GM19328 (cell line): Measurements from ENCODE around the gene HTN3.
"Not testable (repeated sequence)": the region's sequence is repeated elsewhere in the genome, so short reads cannot be mapped to it uniquely, and the experiment has no call there.

ENCODE experiments used
- ATAC-seq: cut with Tn5 transposase; IDR thresholded peaks from one replicate; pipeline ENCODE4 v1.9.1; 2021; ENCODE audit warnings: mild to moderate bottlenecking, moderate library complexity; ENCODE audit not compliant: unreplicated experiment

Gene HTN3

GRCh38 chr4:70028159-70028558 is at the start of gene HTN3:
TSS of gene HTN3 (plus strand) at chr4:70028459. CDS start at chr4:70030741, 2,282 bp downstream.
- ATAC-seq: not testable (repeated sequence)

DNA sequence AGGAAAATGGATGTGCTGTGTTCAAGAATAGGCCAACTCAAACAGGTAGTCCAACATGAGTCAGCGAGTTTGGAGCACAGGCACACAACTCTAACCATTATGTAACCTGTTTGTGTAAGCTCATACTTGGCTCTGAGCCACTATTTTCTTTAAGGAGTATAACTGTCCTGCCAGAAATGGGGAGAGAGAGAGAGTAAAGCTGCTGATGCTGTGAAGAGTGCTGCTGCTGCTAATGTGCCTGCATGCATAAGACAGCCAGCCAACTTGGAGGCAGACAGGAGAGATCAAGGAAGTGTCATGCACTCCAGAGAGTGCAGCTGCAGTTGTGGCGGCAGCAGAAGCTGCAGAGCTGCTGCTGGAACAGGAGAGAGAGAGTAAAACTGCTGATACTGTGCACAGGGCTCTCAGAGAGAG is 44.2 kb upstream of the HTN3 start:
- no peak for ATAC-seq

DNA sequence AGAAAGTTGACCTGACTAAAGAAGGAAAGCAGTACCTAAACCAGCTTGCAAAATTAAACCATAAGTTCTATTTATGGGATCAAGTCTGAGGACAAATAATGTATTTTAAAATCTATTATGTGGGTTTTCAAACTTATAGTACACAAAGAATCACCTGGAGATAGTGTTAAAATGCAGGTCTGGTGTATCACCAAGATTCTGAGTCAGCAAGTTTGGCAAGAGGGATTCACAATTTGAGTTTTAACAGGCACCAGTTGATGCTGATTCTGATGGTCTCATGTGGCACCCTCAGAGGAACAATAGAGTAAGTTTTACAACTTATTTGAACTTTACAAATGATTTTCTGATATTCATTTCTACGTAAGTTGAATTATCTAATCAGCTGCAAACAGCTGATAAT is 41.6 kb upstream of the HTN3 start:
- ATAC-seq: no peak

DNA sequence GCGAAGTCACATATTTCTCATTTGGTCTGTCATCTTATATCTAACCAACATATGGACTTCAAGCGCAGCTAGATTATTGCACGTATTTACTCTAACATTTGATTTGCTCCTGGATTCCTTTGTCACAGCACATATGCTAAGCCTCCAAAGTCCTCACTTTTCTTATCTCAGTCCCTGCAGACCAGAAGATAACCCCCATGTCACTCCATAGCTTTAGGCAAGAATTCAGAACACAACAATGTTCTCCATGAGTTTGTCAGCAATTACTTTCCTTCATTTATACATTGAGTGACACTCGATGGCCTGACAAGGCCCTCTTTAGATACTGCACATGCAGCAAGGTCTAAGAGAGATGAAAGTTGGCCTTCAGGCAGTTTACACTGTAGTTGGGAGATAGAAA is 37.2 kb upstream of the HTN3 start:
- no peak for ATAC-seq

GRCh38 chr4:69994782-69995181 is 33.5 kb upstream of the HTN3 start:
- no peak for ATAC-seq

GRCh38 chr4:69995526-69996016 is 32.7 kb upstream of the HTN3 start, which contains the start of gene STATH:
TSS of gene STATH (plus strand) at chr4:69995966. CDS start at chr4:69998438, 2,472 bp downstream.
- ATAC-seq: no peak

DNA sequence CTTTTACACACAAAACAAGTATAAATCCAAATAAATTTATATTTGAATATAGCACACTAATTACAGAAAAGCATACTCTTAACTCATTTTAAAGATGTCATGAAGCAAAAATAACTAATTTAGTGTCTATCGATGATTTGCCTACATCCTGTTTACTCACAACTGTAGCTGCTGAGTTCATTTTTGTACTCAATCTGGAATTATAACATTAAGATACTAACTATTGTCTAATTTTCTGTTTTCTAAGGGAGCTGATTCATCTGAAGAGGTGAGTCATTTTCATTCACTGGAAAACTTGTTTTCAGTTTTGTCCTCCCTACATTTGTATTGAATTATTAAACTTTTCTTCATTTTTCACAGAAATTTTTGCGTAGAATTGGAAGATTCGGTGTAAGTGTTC is 28.8 kb upstream of the HTN3 start:
- no peak for ATAC-seq

GRCh38 chr4:70000711-70001110 is 27.5 kb upstream of the HTN3 start:
- no peak for ATAC-seq

DNA sequence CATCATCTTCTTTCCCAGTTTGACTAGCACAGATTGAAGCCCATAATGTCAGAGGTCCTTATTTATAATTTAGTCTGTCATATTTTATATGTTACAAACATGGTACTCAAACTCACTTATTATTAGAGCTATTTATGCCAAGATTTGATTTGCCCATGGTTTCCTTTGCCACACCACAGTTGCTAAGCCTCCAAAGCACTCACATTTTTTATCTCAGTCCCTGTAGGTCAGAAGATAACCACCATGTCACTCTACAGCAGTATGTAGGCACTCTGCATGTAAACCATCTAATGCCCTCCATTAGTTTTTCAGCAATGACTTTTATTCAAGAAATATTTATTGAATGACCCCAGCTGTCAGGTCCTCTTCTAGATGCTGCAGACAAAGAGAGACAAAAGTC is 25.8 kb upstream of the HTN3 start:
- no peak for ATAC-seq

- no peak for ATAC-seq
Measured at GRCh38 chr4:70008771-70009170, 19.5 kb upstream of the HTN3 start.

- ATAC-seq: not testable (repeated sequence)
Measured at GRCh38 chr4:70019006-70019405, 9.3 kb upstream of the HTN3 start.

DNA sequence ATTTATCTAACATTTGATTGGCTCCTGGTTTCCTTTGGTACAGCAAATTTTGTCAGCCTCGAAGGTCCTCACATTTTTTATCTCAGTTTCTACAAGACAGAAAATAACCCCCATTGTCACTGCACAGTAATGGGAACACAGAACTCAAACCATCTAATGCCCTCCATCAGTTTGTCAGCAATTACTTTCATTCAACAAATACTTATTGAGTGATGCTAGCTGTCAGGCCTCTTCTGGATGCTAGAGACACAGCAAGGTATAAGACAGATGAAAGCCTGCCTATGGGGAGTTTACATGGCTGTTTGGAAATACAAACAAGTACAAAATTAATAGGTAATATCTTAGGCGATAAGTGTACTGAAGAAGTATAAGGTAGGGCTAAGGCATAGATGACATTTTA is 5.0 kb upstream of the HTN3 start:
- ATAC-seq: no peak

DNA sequence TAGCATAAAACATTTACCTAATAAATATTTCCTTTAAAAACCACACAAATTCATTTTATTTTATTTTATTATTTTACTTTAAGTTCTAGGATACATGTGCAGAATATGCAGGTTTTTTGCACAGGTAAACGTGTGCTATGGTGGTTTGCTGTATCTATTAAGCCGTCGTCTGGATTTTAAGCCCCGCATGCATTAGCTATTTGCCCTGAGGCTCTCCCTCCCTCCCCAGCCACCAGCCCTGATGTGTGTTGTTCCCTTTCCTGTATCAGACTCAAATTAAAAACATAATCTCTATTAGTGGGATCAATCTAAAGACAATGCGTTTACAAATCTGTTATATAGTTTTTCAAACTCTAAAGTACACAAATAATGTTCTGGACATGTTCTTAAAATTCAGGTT is 1.2 kb upstream of the HTN3 start:
- ATAC-seq: no peak

DNA sequence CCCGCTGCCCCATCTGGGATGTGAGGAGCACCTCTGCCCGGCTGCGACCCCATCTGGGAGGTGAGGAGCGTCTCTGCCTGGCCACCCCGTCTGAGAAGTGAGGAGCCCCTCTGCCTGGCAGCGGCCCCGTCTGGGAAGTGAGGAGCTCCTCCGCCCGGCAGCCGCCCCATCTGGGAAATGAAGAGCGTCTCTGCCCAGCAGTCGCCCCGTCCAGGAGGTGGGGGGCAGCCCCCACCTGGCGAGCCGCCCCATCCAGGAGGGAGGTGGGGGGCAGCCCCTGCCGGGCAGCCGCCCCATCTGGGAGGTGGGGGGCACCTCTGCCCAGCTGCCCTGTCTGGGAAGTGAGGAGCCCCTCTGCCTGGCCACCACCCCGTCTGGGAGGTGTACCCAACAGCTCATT is 9.3 kb downstream of the HTN3 start:
- ATAC-seq: not testable (repeated sequence)

- ATAC-seq: not testable (repeated sequence)
Measured at GRCh38 chr4:70039928-70040327, 11.7 kb downstream of the HTN3 start.

GRCh38 chr4:70041652-70042286 is 13.5 kb downstream of the HTN3 start:
- ATAC-seq: no peak

GRCh38 chr4:70050138-70050537 is 21.9 kb downstream of the HTN3 start, which contains the start of gene HTN1:
TSS of gene HTN1 (plus strand) at chr4:70050438. CDS start at chr4:70053077, 2,639 bp downstream.
- ATAC-seq: not testable (repeated sequence)

GRCh38 chr4:70056534-70056933 is 28.3 kb downstream of the HTN3 start:
- ATAC-seq: not testable (repeated sequence)

GRCh38 chr4:70057651-70058050 is 29.4 kb downstream of the HTN3 start:
- ATAC-seq: no peak

DNA sequence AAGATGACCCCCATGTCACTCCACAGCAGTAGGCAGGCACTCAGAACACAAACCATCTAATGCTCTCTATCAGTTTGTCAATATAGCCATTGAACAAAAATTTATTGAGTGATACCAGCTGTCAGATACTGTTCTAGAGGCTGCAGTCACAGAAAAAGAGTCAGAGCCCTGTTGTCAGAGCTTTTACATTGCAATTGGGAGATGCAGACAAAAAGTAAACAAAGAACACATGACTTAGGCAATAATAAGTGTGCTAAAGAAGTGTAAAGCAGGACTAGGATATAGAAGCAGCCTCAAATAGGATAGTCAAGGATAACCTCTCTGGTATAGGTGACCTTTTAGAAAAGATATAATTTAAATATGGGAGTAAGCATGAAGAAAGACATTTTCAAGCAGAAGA is 30.9 kb downstream of the HTN3 start:
- no peak for ATAC-seq

DNA sequence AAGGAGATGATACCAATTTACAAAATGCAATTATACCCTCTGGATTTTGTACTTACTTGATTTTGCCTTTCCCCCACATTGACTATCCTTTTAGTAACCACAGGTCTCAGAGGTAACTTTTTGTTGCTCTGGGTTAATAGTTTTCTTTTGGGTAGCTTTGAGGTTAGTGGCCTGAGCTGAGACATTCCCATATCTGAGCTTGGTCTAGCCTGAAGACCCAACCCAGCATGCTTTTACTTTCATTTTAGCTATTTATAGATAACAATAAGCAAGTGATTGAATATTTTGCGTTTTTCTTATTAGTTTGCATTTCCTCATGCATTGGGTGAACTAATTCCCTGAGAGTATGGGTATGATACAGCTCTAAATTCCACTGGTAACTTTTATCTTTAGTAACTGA is 33.7 kb downstream of the HTN3 start:
- no peak for ATAC-seq

DNA sequence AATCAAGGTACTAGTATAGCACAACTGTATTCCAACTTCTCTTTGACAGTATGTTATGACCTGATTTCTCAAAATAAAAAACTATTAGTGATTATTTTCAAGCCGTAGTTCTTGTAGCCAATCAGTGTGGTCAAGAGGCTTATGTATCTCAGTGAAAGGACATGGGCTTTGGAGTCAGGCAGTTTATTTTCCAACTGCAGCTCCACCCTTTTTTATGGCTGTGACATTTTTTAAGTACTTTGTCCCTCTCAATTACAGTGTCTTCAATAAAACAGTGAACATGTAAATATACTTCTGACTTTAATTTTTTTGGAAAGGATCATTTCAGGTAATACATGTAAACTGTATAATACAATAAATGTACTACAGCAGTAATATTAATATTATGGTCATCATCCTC is 51.9 kb downstream of the HTN3 start:
- ATAC-seq: no peak
